Gastrocnemius medialis (tissue), 4 donors: ENCODE measurements around the gene WDR33. TPM values are rescaled to one million over a fixed set of nuclear protein-coding genes. Genes with fewer than 3 reads are reported as not detected.

ENCODE experiments used
- ATAC-seq, 2 donors: fragments of 150-250 bp; one replicate each; pipeline ENCODE4 v1.9.1; 2016
- DNase-seq, 2 donors: peaks; one replicate each; pipeline ENCODE4 v3.0.0-alpha.2; 2019
- H3K27ac ChIP-seq, 4 donors: fragments of 200-600 bp; sonication (generic); 1 replicate in 1 of 4; 2 replicates in 3 of 4; pipeline ENCODE4 v1.5.1; 2016 to 2018; ENCODE audit warnings: mild to moderate bottlenecking in 2 of 4, moderate library complexity in 1 of 4
- H3K27me3 ChIP-seq, 3 donors: fragments of 200-600 bp; sonication (generic) in 2 of 3; 1 replicate in 1 of 3; 2 replicates in 2 of 3; pipeline versions ENCODE4 v1.5.1 to v1.6.0; 2016 to 2019; ENCODE audit warnings: mild to moderate bottlenecking in 1 of 3, moderate library complexity in 1 of 3
- H3K36me3 ChIP-seq, 2 donors: fragments of 200-600 bp; sonication (generic) in 1 of 2; one replicate each; pipeline ENCODE4 v1.5.1; 2017 to 2018
- H3K4me1 ChIP-seq, 2 donors: fragments of 200-600 bp; sonication (generic) in 1 of 2; one replicate each; pipeline ENCODE4 v1.5.1; 2016 to 2017; ENCODE audit warnings: mild to moderate bottlenecking in 2 of 2
- H3K4me3 ChIP-seq, 4 donors: fragments of 200-600 bp; sonication (generic) in 3 of 4; 1 replicate in 1 of 4; 2 replicates in 3 of 4; pipeline ENCODE4 v1.5.1; 2016 to 2019; ENCODE audit warnings: mild to moderate bottlenecking in 2 of 4
- H3K9me3 ChIP-seq, 3 donors: fragments of 200-600 bp; sonication (generic) in 2 of 3; 1 replicate in 1 of 3; 2 replicates in 2 of 3; pipeline ENCODE4 v1.5.1; 2016 to 2019
- CTCF ChIP-seq, 5 experiments: fragments of 450-650 bp in 3 of 5; fragments of 200-600 bp in 2 of 5; sonication (generic) in 2 of 5; IDR thresholded peaks in 4 of 5; conservative IDR thresholded peaks in 1 of 5; 1 replicate in 4 of 5; 2 replicates in 1 of 5; pipeline ENCODE4 v1.5.1; 2016 to 2019; ENCODE audit warnings: antibody characterized with exemption in 5 of 5, mild to moderate bottlenecking in 3 of 5, moderate library complexity in 3 of 5
- POLR2A ChIP-seq, 2 donors: fragments of 450-650 bp; IDR thresholded peaks; one replicate each; pipeline ENCODE4 v1.6.1; 2017; ENCODE audit warnings: antibody characterized with exemption in 2 of 2, mild to moderate bottlenecking in 2 of 2, moderate library complexity in 2 of 2
- in situ Hi-C, 4 donors: fragments of 200-750 bp; cut with MboI; loops; one replicate each; pipeline versions ENCODE4 v1.15.0 to v1.8.0; 2017; ENCODE audit warnings: low sequenced_read_pairs in 4 of 4
- intact Hi-C: fragments of 100-400 bp; cut with DNase I; formaldehyde crosslinking; loops from one replicate; pipeline ENCODE4 v1.15.1; 2023; ENCODE audit warnings: low total_unique reads
- total RNA-seq, 4 donors: library from RNA; depleted of rRNA; stranded (reverse); fragments of >200 nt; gene quantifications; one replicate each; pipeline versions ENCODE4 v1.1.0 to v1.2.3, GENCODE V29; 2016

The WDR33 gene
- total RNA-seq, 4 donors from 2014 or later = 13.6 to 31.4 (median 20.6) TPM

DNA sequence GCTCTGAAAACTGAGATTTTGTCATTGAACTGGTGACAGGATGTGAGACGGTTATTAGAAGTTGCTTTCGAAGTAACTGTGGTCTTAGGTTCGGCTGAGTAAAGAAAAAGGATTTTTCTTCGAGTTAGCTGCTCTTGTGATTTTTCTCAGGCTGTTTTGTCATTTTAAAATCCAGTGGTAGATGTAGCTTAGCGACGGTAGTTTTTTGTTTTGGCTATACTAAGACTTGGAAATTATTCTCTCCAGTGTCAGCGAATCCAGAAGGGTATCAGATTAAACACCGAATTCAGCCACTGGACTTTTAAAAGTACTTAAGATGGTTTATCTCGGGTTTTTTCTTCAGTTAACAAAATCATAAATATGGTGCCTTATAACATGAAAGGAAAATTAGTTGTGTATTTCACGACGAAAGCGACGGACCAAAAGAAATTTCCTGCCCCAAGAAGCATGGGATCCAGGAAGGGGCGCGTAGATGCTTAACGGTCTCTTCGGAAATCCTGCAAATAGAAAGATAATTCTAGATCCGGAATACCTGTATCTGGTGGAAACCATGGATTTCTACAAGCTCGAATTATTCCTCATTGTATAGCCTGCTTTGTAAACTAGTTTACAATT is 108.5 kb downstream of the WDR33 start:
- peak overlapping the region; percentile 92 to 95 (median 95) for H3K27ac ChIP-seq
- H3K36me3 ChIP-seq = peaks cover 0 to 18% of the 10 kb centered on the region in 2 donors
- in situ Hi-C loops (no loop called here), intact Hi-C loops (loop anchor here (1.0 to 10.0 kb wide), 5 partner anchors 32 to 325 kb away; partner anchors contain the start of genes MAP3K2 and SAP130)
- no peaks in the 10 kb centered on the region for H3K9me3 ChIP-seq
- ATAC-seq (no peak), DNase-seq (no peak)
- H3K4me3 ChIP-seq = peak overlapping the region; percentile 60 to 72 (median 68)
- peaks cover 36% of the 10 kb centered on the region in 2 donors for H3K4me1 ChIP-seq
- no peaks in the 10 kb centered on the region for H3K27me3 ChIP-seq
- TF ChIP-seq POLR2A (IDR thresholded peaks at IDR 0.05) (no peak), CTCF (IDR thresholded peaks at IDR 0.05 in 4 of 5, conservative IDR thresholded peaks at IDR 0.05 in 1 of 5) (no peak)

DNA sequence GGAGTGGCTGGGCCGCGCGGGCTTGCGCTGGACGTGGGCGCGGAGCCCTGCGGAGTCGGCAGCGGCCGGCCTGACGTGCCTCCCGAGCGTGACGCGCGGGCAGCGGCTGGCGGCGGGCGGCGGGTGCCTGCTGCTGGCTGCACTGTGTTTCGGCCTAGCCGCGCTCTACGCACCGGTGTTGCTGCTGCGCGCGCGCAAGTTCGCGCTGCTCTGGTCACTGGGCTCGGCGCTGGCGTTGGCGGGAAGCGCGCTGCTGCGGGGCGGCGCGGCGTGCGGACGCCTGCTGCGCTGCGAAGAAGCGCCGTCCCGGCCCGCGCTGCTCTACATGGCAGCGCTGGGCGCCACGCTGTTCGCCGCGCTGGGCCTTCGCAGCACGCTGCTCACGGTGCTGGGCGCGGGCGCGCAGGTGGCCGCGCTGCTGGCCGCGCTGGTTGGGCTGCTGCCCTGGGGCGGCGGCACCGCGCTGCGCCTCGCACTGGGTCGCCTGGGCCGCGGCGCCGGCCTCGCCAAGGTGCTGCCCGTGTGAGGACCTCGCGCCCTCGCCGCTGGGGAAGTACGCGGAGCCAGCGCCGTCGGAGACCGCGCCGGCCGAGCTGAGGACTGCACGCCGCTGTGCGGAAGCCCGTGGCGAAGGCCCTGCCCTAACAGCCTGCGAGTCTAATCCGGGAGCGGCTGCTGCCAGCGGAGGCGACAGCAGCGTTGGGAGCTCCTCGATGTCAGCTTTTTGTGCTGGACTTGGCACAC is 109.1 kb downstream of the WDR33 start:
- peak in 4 of 5 experiments; percentile 27 to 36 (median 32) for TF ChIP-seq CTCF (IDR thresholded peaks at IDR 0.05 in 4 of 5, conservative IDR thresholded peaks at IDR 0.05 in 1 of 5)
- peak; percentile 22 to 47 for TF ChIP-seq POLR2A (IDR thresholded peaks at IDR 0.05)
- Histone ChIP-seq H3K4me3 (peak overlapping the region; percentile 60 to 72 (median 68)), H3K27ac (peak overlapping the region; percentile 92 to 95 (median 95)), H3K9me3 (no peaks in the 10 kb centered on the region), H3K4me1 (peaks cover 36% of the 10 kb centered on the region in 2 donors), H3K36me3 (peaks cover 0 to 16% of the 10 kb centered on the region in 2 donors), H3K27me3 (no peaks in the 10 kb centered on the region)
- in situ Hi-C loops = no loop called here
- intact Hi-C loops = loop anchor here (1.0 to 10.0 kb wide), 7 partner anchors 32 to 325 kb away; partner anchors contain the start of genes IWS1, MAP3K2 and SAP130
- peak; percentile 60 to 61 for ATAC-seq
- peak; percentile 51 to 77 for DNase-seq

GRCh38 chr2:127701193-127701650 is 109.7 kb downstream of the WDR33 start, which contains the start of gene SFT2D3:
Gene SFT2D3, plus strand, starts transcription at chr2:127701497. Its CDS starts 32 bp downstream, at chr2:127701529.
- ATAC-seq = peak; percentile 82 to 84
- peaks cover 36% of the 10 kb centered on the region in 2 donors for H3K4me1 ChIP-seq
- H3K36me3 ChIP-seq = peaks cover 0 to 10% of the 10 kb centered on the region in 2 donors
- peak within 1 kb of the TSS; percentile 92 to 95 (median 95) for H3K27ac ChIP-seq
- no peaks in the 10 kb centered on the region for H3K27me3 ChIP-seq
- H3K9me3 ChIP-seq = no peaks in the 10 kb centered on the region
- intact Hi-C loops (loop anchor here (1.0 to 10.0 kb wide), 6 partner anchors 108 to 326 kb away; partner anchors contain the start of genes IWS1, MAP3K2 and SAP130), in situ Hi-C loops (no loop called here)
- peak; percentile 90 for DNase-seq
- H3K4me3 ChIP-seq = peak within 1 kb of the TSS; percentile 60 to 72 (median 68)
- peak; percentile 84 to 87 for TF ChIP-seq POLR2A (IDR thresholded peaks at IDR 0.05)
- no peak for TF ChIP-seq CTCF (IDR thresholded peaks at IDR 0.05 in 4 of 5, conservative IDR thresholded peaks at IDR 0.05 in 1 of 5)

DNA sequence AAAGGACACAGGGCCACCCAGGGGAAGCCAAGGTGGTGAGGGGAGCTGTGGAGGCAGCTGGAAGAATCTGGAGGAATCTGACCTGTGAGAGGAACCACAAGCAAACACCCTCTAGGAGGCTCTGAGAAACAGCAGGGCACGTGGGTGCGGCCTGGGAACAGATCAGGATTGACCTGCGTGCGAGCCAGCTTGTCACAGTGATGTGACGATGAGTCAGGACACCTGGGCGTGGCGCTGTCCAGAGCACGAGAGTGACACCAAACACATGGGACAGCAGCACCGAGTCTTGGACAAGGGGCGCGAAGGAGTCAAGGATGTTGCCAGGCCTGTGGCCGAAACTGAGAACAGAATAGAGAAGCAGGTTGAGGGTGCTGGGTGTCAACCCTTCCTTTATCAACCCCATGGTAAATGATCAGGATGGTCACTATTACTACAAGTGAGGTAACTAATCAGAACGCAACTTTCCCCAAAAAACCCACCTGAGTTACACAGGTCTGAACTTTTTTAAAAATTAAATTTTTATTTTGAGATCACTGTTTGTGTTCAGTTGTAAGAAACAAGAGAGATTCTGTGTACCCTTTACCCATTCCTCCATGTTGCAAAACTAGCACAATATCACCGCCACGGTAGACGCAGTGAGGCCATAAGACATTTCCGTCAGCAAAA is 110.3 kb downstream of the WDR33 start:
- H3K36me3 ChIP-seq = peaks cover 0 to 5% of the 10 kb centered on the region in 2 donors
- H3K9me3 ChIP-seq = no peaks in the 10 kb centered on the region
- in situ Hi-C loops = no loop called here
- peak; percentile 57 to 65 for ATAC-seq
- intact Hi-C loops = loop anchor here (1.0 to 10.0 kb wide), 6 partner anchors 109 to 327 kb away; partner anchors contain the start of genes IWS1, MAP3K2 and SAP130
- peaks cover 36% of the 10 kb centered on the region in 2 donors for H3K4me1 ChIP-seq
- H3K27ac ChIP-seq = peak overlapping the region; percentile 92 to 95 (median 95)
- no peak for TF ChIP-seq CTCF (IDR thresholded peaks at IDR 0.05 in 4 of 5, conservative IDR thresholded peaks at IDR 0.05 in 1 of 5)
- peak in 1 of 2 donors; percentile 10 for TF ChIP-seq POLR2A (IDR thresholded peaks at IDR 0.05)
- peak; percentile 87 to 95 for DNase-seq
- H3K4me3 ChIP-seq = peak overlapping the region; percentile 60 to 72 (median 68)
- no peaks in the 10 kb centered on the region for H3K27me3 ChIP-seq
